GM19238 (cell line): ENCODE data around the gene AUNIP.

Experiments
- DNase-seq: peaks from one replicate; pipeline ENCODE4 v3.0.0; 2011; ENCODE audit warnings: low spot score; ENCODE audit not compliant: insufficient read length

Gene AUNIP

DNA sequence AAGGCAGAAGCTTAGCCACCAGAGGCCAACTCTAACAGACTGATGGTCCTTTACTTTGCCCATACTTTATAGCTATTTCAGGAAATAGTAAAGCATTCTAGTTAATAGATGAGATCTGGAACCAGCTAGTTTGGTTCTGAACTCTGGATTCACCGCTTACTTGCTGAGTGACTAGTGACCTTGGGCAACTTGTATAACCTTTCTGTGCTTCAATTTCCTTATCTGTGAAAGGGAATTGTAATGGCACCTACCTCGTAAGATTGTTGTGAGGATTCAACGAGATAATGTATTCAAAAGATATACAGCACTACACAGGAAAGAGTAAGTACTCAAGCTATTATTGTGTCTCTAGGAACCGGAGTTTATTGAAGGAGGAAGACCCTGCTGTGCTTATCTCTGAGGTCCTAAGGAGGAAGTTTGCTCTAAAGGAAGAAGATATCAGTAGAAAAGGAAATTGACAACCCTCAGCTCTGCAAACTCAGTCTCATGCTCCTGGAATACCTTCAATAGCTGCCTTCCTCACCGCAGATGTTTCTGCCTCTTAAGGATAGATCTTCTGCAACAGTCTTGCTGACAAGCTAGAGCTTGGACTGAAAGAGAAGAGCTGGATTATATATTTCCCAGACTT, 27.6 kb downstream of the AUNIP start:
- no peak for DNase-seq

DNA sequence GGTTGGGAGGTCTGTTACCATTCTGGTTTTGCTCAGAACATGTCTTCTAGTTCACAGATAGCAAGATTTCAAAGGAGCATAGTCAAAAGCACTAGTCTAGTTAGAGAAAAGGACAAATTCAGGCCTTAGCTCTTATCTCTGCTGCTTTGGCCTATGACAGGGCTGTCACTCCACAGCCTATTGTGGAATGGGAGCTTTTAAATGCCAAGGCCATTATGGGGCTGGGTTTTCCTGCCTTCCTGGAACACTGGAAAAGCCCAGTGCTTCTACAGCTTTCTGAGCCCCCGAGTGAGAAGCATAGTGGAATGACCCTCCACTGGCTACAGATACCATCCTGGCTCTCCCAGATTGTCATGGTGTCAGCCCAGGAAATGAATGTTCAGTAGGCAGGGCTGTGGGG, 30.2 kb downstream of the AUNIP start:
- no peak for DNase-seq

DNA sequence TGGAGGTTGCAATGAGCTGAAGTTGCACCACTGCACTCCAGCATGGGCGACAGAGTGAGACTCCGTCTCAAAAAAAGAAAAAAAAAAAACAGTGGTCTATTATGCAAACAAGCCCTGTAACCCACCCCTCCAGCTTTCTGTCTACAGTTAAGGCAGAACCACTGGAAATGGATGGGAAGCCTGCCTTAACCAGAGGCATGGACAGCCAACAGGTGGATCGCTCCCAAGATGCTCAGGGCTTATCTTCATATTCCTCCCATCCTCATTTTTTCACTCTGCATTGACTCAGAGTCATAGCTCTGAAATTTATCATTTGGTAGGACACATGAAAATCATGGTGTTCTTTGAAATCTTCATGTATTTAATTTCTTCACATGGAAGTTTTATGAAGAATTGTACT, 30.8 kb downstream of the AUNIP start:
- DNase-seq, result no peak

DNA sequence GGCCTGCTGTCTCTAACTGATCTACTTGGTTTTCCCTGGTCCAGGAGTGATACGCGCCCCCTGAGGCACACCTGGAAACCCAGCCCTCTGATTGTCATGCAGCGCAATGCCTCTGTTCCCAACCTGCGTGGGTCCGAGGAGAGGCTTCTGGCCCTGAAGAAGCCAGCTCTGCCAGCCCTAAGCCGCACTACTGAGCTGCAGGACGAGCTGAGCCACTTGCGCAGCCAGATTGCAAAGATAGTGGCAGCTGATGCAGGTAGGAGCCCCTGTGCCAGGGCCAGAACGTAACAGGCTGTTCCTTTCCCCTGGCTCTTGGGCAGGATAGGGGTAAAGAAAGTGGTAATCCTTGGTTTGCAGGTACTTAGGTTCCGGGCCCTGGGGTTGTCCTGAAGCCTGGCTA, 32.7 kb downstream of the AUNIP start:
- DNase-seq, result no peak

DNA sequence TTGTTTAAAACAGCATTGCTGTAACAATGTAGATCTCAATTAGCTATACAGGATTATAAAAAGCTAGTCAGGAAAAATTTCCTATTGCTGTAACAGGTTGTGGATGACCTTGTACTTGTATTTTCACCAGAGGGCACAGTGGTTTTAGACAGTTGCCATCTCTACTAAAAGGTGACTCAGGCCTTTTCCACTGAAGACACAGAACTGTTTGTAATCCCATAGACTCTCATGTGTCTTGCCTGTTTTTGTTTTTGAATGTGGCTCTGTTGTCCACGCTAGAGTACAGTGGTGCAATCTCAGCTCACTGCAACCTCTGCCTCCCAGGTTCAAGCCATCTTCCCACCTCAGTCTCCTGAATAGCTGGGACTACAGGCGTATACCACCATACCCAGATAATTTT, 33.7 kb downstream of the AUNIP start:
- DNase-seq, result no peak

DNA sequence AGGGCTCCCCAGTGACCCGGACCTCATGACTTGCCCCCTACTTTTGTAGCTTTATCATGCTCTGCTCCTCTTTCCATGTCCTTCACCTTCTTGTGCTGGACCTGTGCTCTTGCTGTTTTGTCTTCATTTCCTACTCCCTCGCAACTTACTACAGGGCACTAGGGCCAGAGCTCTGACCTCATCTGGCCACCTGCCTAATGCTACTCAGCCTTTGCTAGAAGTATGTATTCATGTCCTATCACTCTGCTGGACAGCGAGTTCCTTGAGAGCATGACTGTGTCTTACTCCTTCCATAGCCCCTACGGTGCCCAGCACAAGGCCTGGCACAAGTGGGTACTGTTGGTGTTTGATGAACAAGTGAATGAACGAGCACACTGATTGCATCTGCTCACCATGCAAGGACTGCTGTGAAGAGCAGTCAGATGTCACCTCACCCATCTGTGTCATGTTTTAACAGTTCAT, 37.6 kb downstream of the AUNIP start:
- no peak for DNase-seq

DNA sequence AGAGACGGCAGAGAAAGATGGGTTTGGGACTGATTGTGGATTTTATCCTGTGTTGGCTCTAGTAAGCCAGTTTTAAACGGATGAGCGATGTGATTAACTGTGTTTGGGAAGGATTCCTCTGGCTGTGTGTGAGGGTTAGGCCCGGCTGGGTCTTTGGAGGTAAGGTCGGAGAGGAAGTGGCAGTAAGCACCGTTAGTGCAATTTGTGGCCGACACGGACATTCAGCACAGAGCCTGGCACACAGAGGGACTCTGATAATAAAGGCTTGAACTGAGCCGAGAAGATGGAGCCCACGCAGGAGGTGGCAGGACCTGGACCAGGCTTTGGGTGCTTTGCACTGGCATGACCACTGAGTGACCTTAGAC, 38.2 kb downstream of the AUNIP start:
- DNase-seq, result no peak

DNA sequence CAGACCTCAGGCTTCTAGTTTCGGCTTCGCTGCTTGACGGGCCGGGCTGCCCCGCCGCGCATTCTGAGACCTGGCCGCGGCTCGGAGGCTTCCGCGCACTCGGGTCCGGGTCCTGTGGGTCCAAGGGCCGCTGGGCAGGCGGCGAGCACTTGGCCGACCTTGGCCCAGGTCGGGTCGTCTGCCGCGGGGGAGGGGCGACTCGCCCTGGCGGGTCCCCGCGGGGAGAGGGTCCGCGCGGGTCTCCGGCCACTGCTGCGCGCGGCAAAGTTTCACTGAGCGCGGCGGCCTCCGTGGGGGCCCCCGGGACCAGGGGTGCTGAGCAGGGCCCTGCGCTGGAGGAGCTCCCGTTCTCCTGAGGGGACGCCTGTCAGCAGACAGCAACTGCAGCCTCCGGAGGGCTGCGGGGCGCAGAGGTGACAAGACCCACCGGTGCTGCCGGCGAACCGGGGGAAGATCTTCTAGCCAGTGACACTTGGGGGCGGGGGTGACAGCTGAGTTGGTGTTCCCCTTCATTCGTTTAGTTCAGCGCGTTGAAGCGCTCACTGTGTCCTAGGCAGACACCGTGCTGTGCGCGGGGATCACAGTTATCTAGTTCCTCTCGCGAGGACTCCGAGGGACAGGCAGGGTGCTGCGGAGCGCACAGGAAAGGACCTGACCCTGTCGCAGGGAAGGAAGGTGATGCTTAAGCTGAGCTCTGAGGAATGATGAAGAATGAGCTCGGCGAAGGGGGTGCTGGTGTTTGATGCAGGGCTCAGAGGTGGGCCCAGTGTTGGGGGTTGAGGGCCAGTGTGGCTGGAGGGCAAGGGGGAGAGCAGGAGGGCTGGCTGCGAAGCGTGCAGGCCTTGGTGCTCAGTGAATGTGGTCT, 38.8 kb downstream of the AUNIP start:
- peak; percentile 88 for DNase-seq

DNA sequence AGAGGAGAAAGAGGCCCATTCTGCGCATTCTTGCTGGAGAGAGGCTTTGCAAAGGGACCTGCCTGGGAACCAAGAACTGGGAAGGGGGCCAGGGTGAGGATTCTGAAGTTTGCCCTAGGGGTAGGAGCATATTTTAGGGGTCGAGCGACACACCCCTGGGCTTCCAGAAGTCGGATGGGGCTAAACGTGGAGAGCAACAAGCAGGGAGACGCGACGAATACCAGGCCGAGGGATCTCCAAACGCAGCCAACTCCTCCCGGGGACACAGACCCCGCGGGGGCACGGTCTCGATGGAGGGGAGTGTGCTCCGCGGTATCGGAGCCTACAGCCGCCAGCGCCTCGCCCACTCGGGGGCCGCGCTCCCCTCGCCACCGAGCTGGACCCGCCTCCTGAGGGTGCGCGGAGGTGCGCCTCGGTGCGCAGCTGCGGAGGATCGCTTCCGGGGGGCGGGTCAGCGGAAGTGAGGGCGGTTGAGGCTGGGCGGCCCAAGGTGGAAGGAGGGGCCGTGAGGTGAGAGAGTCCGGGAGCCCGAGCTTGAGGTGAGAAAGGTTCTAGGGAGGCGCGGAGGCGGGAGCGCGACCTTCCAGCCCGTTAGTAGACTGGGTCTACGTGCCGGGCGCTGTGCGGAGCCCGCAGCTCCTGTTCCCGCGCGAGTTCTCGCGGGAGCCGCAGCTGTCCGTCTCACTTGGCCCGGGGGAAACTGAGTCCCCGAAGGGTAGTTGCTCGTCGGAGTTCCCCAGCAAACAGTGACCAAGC, 39.6 kb downstream of the AUNIP start, which contains the start of gene MTFR1L:
Gene MTFR1L, plus strand, starts transcription at position 464 of the 756 bp plus-strand sequence. CDS start 3,151 bp downstream, outside the sequence.
- DNase-seq, result peak; percentile 98

DNA sequence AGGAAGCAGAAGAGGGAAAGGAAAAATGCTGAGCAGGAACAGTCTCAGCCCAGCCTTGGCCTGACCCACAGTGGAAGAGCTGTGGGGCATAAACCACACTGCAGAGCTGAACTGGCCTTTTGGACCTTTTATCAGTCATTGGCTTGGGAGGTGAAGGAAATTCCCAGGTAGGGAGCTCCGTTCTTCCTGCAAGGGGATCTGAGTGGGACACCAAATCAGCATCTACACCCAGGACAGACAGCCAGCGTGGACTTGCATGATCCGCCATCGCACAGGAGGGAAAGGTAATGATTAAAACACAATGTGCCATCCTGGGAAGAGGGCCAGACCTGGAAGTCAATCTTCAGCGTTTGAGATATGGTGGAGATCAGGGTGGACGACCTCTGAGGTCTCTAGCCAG, 40.7 kb downstream of the AUNIP start:
- DNase-seq, result no peak

DNA sequence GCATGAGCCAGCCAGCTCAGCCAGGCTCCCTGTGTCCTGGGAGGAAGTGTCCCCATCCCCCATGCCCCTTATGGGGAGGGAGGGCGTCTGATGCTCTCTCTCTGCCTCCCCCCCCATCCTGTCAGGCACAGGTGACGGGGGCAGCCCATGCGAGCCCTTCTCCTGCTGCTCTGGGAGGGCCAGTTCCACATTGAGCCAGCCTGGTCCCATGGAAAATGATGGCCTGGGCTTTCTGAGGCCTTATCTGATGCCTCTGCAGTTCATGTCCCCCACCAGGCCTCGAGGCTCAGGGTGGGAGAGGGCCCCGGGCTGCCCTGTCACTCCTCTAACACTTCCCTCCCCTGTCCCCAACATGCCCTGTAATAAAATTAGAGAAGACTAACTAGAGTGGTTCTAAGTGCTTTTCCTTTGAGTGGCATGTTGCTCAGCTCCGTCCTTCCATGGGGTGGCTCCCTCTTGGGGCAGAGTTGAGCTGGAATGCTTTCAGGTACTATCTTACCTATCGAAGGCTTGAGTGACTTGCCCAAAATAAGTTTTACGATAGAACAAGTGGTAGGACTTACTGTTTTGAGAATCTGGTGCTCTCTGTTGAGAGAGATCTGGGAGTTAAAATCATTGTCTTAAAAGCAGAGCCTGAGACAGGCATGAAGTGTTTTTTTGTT, 41.3 kb downstream of the AUNIP start:
- DNase-seq, result no peak

DNA sequence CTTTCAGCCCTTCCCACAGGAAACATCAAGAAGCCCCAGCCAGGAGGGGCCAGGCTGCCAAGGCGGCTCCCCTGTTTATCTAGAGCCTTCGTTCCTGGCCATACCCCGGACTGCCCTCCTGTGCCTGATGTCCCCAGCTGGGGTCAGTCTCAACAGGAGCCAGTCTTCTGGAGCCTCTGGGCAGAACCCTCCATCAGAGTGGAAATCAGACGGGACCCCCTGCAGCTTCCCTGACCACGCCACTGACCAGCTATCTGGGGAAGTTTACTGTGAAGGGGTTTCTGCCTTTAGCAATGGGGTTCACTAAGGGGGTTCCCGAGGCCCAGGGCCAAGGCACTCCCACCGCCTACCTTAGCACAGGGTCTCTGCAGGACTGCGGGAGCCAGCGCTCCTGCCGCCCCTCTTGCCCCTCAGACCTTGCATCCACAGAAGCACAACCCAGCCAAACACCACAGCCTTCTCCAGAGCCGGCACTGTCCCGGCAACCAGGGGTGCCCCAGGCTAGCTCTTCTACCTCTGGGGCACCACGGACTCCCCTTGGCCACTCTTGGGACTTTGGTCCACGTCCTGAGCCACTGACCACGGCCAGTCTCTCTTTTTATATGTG, 43.0 kb downstream of the AUNIP start:
- no peak for DNase-seq

DNA sequence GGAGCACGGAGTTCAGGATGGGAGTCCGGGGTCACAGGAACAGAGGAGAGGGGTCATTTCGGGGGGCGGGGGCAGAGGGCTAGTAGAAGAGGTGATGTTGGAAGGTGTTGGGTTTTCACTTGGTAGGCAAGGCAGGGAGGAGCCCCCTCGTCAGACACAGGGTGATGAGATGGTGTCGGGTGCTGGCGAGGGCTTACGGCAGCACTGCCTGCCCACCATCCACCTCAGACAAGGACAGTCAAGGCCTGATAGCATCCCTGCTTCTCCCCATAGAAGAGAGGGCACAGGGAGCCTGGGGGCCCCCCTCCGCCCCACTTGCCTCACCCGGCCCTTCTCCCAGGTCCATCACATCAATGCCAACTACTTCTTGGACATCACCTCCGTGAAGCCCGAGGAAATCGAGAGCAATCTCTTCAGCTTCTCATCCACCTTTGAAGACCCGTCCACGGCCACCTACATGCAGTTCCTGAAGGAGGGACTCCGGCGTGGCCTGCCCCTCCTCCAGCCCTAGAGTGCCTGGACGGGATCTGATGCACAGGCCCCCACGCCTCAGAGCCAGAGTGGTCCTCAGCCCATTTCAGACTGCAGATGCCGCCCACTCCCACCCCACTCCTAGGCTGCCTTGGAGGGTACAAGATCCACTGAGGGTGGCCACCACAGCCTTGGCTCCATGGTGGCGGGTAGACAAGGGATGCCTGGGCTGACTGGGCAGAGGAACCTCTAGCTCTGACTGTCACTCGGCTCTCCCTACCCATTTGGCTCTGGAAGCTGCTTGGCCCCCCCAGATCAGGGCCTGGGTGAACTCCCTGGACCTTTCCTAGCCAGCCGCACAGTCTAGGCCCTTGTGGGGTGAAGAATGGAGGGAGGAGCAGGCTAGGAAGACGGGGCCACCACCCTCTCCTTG, 43.8 kb downstream of the AUNIP start:
- no peak for DNase-seq

DNA sequence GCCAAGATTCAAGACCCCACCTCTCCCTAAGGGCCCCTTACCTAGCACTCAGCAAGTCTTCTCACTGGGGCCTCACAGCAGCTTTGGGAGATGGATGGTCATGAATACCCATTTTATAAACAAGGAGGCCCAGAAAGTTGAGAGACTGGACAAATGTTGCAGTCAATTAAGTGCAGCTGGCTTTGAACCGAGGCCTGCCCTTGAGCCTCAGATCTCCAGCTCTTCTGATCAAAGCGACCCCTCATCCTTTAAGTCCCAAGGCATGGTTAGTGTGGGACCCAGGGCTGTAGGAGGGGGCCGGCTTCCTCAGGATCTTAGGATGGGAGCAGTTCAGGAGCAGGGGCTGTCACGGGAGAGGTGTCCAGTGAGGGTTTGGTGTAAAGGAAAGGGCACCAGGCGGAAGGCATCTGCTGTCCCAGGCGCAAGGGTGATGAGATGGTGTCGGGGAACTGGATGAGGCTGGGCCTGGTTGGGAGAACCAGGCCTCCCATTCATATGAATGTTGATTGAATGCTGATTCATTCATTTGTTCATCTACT, 44.6 kb downstream of the AUNIP start:
- DNase-seq, result no peak

DNA sequence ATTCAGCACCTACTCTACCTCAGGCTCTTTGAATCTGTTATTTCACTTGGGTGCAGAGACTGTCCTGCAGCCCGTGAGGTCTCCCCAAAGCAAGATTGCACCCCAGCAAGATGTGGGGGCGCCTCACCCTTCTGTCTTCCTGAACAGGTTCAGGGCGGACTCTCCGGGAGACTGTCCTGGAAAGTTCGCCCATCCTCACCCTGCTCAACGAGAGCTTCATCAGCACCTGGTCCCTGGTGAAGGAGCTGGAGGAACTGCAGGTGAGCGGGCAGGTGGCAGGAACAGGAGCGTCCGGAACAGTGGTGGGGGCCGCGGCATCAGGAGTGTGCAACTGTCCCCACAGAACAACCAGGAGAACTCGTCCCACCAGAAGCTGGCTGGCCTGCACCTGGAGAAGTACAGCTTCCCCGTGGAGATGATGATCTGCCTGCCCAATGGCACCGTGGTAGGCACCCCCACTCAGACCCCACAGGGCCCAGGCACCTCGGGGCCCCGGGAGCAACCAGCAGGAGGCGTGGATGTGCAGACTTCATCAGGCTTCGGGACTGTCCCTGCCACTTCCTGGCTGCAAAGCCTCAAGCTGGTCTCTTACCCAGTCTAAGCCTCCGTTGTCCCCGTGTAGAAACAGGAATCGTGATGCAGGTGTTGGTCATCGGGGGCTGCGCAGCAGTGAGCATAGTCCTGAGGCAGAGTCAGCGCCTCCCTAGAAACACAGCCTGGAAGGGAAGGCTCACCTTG, 45.4 kb downstream of the AUNIP start:
- no peak for DNase-seq

DNA sequence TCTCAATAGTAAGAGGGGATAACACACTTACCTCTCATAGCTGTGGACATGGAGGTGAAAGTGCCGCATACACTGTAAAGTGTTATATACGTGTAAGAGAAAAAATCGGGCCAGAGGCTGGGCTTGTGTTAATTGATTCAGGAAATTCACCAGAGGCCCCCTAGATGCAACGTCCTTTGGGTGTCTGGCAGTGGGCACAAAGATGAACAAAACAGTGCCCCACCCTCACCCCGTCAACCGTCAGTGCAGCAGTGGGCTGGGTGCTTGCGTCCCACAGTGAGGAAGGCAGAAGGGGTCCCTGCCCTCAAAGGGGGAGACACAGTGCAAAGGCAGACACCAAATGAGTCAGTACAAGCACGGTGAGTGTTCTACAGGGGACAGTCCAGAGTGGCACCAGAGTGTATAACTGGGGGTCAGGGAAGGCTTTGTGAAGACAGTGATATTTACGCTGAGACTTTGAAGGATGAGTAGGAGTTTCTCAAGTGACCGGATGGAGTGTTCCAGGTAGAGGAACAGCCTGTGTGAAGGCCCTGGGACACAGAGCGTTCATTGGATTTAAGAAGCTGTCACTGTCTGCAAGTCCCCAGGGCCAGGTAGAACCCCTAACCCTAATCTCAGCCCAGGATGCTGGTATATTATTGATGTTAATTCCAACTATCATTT, 46.1 kb downstream of the AUNIP start:
- no peak for DNase-seq

DNA sequence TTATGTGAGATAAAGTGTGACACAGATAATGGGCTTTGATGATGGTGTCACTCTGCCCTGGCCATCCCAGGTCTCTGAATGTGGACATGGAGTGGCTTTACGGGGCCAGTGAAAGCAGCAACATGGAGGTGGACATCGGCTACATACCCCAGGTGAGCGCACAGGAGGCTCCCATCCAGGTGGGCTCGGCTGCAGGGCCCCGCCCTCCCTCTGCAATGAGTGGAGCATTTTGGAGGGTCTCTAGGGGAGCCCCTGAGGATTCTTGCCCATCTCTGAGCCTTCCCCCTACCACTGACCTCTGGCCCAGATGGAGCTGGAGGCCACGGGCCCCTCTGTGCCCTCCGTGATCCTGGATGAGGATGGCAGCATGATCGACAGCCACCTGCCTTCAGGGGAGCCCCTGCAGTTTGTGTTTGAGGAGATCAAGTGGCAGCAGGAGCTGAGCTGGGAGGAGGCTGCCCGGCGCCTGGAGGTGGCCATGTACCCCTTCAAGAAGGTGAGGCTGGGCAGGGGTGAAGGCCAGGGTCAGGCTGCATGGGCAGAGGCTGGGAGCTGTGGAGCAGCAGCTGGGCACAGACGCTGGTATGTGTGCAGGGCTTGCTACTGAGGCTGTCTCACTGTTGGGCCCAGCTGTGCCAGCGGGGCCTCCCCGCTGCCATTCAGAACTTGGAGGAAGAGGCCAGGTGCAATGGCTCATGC, 47.7 kb downstream of the AUNIP start:
- no peak for DNase-seq
